K562 (cell line): ENCODE measurements around the gene MCEE. TPM values are rescaled to one million over a fixed set of nuclear protein-coding genes. Genes with fewer than 3 reads are reported as not detected.

Source experiments
- ATAC-seq: fragments of 200-7000 bp; cut with Tn5 transposase; 3 replicates; pipeline ENCODE4 v1.9.1; 2020; ENCODE audit warnings: moderate library complexity
- BruUV-seq: library from RNA; stranded (reverse); fragments of 400-500 nt; replicated peaks from 2 replicates; lab custom pipeline; 2021; lab: Mats Ljungman, UMichigan
- CTCF ChIA-PET: fragments of 300-600 bp; formaldehyde crosslinking; extraction: SDS; loops from one replicate; lab custom pipeline; 2021; ENCODE audit warnings: low intra/inter-chr PET ratio; lab: Yijun Ruan, JAX
- POLR2A ChIA-PET: fragments of 300-600, 350-650 bp; sonication (Branson Sonifier 250); formaldehyde crosslinking; extraction: SDS; loops from one replicate; lab custom pipeline; 2021; ENCODE audit warnings: antibody characterized with exemption, inconsistent platforms; lab: Yijun Ruan, JAX
- DNase-seq, 4 experiments: peaks; one replicate each; pipeline versions ENCODE4 v3.0.0 to v3.0.0-alpha.2; 2011 to 2018; ENCODE audit warnings: low spot score in 3 of 4, mixed read lengths in 3 of 4; ENCODE audit errors: extremely low read depth in 1 of 4
- FAIRE-seq: peaks from 2 replicates; lab custom pipeline; 2011; peaks lifted over from hg19 to GRCh38; lab: Jason Lieb, UNC
- H2AFZ ChIP-seq: 2 replicates; pipeline ENCODE4 v1.6.0; 2011; ENCODE audit warnings: low read depth, low read length, control low read depth, inconsistent platforms
- H3K27ac ChIP-seq: fragments of 200-600 bp; 3 replicates; pipeline ENCODE4 v1.8.0; 2011; ENCODE audit warnings: low read depth, mild to moderate bottlenecking, control low read depth, inconsistent platforms, low read length, moderate library complexity, mixed read lengths; ENCODE audit errors: extremely low read depth
- H3K27me3 ChIP-seq, 2 experiments: fragments of 300-600 bp in 1 of 2; 2 replicates in 1 of 2; 3 replicates in 1 of 2; pipeline versions ENCODE4 v1.6.0 to v1.8.0; 2011; ENCODE audit warnings: inconsistent platforms in 2 of 2, low read length in 2 of 2, mild to moderate bottlenecking in 1 of 2, mixed read lengths in 1 of 2, moderate library complexity in 1 of 2; ENCODE audit not compliant: control insufficient read depth in 2 of 2, insufficient read depth in 2 of 2
- H3K36me3 ChIP-seq: fragments of 300-600 bp; 3 replicates; pipeline ENCODE4 v1.8.0; 2011; ENCODE audit warnings: mild to moderate bottlenecking, low read length, inconsistent platforms; ENCODE audit not compliant: control insufficient read depth, insufficient read depth
- H3K4me1 ChIP-seq, 2 experiments: fragments of 200-600 bp in 1 of 2; replicated peaks in 1 of 2; 2 replicates in 1 of 2; 3 replicates in 1 of 2; pipeline versions ENCODE4 v1.5.1 to v1.8.0; 2011; ENCODE audit warnings: inconsistent platforms in 2 of 2, low read length in 2 of 2, mild to moderate bottlenecking in 1 of 2, mixed read lengths in 1 of 2, moderate library complexity in 1 of 2; ENCODE audit not compliant: control insufficient read depth in 2 of 2, insufficient read depth in 2 of 2
- H3K4me2 ChIP-seq: 2 replicates; pipeline ENCODE4 v1.6.1; 2011; ENCODE audit warnings: low read length, control low read depth, inconsistent platforms, mixed read lengths; ENCODE audit not compliant: insufficient read depth
- H3K4me3 ChIP-seq: fragments of 200-600 bp; sonication (generic), shearing (Covaris generic); 2 replicates; pipeline ENCODE4 v1.5.1; 2016; ENCODE audit warnings: control low read depth, inconsistent platforms
- H3K79me2 ChIP-seq: fragments of 200-600 bp; 3 replicates; pipeline ENCODE4 v1.8.0; 2011; ENCODE audit warnings: low read length, inconsistent platforms; ENCODE audit not compliant: control insufficient read depth, insufficient read depth
- H3K9ac ChIP-seq, 2 experiments: 2 replicates each; pipeline versions ENCODE4 v1.6.0 to v1.6.1; 2011; ENCODE audit warnings: low read depth in 2 of 2, low read length in 2 of 2, control low read depth in 1 of 2, inconsistent platforms in 1 of 2, mild to moderate bottlenecking in 1 of 2, mixed read lengths in 1 of 2; ENCODE audit not compliant: insufficient read depth in 1 of 2
- H3K9me1 ChIP-seq: one replicate; pipeline ENCODE4 v1.6.0; 2011; ENCODE audit warnings: inconsistent platforms, mild to moderate bottlenecking, low read length, moderate library complexity; ENCODE audit not compliant: control insufficient read depth, insufficient read depth
- H3K9me3 ChIP-seq: replicated peaks from 2 replicates; pipeline ENCODE4 v1.5.1; 2011; ENCODE audit warnings: low read depth, low read length, inconsistent platforms; ENCODE audit not compliant: control insufficient read depth, insufficient read depth
- H4K20me1 ChIP-seq: replicated peaks from 2 replicates; pipeline ENCODE4 v1.6.1; 2011; ENCODE audit warnings: low read length, inconsistent platforms, mixed read lengths; ENCODE audit not compliant: control insufficient read depth, insufficient read depth
- CC2D1A ChIP-seq: fragments of 450-650 bp; IDR thresholded peaks from 2 replicates; pipeline ENCODE4 v1.6.1; 2017; ENCODE audit warnings: mild to moderate bottlenecking
- DIDO1 ChIP-seq: fragments of 450-650 bp; IDR thresholded peaks from 2 replicates; pipeline ENCODE4 v1.6.1; 2016; ENCODE audit warnings: low read depth, missing biosample characterization, missing genetic modification characterization
- GATA2 ChIP-seq: sonication (generic); formaldehyde crosslinking; IDR thresholded peaks from 2 replicates; pipeline ENCODE4 v1.4.0; 2020; ENCODE audit warnings: mild to moderate bottlenecking, missing genetic modification reagents
- KAT8 ChIP-seq: fragments of 450-650 bp; IDR thresholded peaks from 2 replicates; pipeline ENCODE4 v1.6.1; 2016; ENCODE audit warnings: low read depth, mild to moderate bottlenecking
- NR1H2 ChIP-seq: sonication (generic); formaldehyde crosslinking; IDR thresholded peaks from 2 replicates; pipeline ENCODE4 v1.4.0; 2020; ENCODE audit warnings: mild to moderate bottlenecking, missing genetic modification reagents
- PREB ChIP-seq: sonication (generic); formaldehyde crosslinking; IDR thresholded peaks from 2 replicates; pipeline ENCODE4 v1.8.1; 2023; ENCODE audit warnings: mild to moderate bottlenecking, missing genetic modification reagents
- REST ChIP-seq, 2 experiments: fragments of 450-650 bp; formaldehyde crosslinking in 1 of 2; IDR thresholded peaks; 2 replicates each; pipeline versions ENCODE4 v1.4.0 to v1.6.1; 2014 to 2020; ENCODE audit warnings: mild to moderate bottlenecking in 2 of 2, borderline replicate concordance in 1 of 2, low read depth in 1 of 2
- TEAD1 ChIP-seq, 2 experiments: fragments of 450-650 bp in 1 of 2; sonication (generic) in 1 of 2; formaldehyde crosslinking; IDR thresholded peaks; 2 replicates each; pipeline versions ENCODE4 v1.4.0 to v1.8.0; 2020 to 2022; ENCODE audit warnings: mild to moderate bottlenecking in 2 of 2, missing genetic modification reagents in 1 of 2
- TSC22D4 ChIP-seq: fragments of 450-650 bp; IDR thresholded peaks from 2 replicates; pipeline ENCODE4 v1.6.1; 2016; ENCODE audit warnings: missing genetic modification characterization, missing biosample characterization, control low read depth
- ZBTB7A ChIP-seq: IDR thresholded peaks from 2 replicates; pipeline ENCODE4 v1.6.1; 2011; ENCODE audit warnings: low read depth, mild to moderate bottlenecking, low read length, moderate library complexity, borderline replicate concordance; ENCODE audit not compliant: control insufficient read depth
- WGBS: fragments of 100-300 bp; shearing (Covaris generic); methylation state at CpG from one replicate; pipeline ENCODE4 v1.1.6; 2016; ENCODE audit warnings: low coverage, mixed read lengths; ENCODE audit not compliant: insufficient coverage; ENCODE audit errors: missing lambda C conversion rate; 5-methylcytosine and 5-hydroxymethylcytosine counted together
- in situ Hi-C: fragments of 300-500 bp; cut with MboI; formaldehyde crosslinking; loops from 4 replicates; pipeline ENCODE4 v1.15.0; 2018; ENCODE audit warnings: inconsistent platforms, mixed read lengths
- intact Hi-C: fragments of 100-400 bp; cut with micrococcal nuclease; formaldehyde crosslinking; loops from 2 replicates; pipeline ENCODE4 v1.14.2; 2022
- polyA plus RNA-seq, 8 experiments: library from polyadenylated mRNA; depleted of rRNA in 4 of 8; stranded (reverse) in 5 of 8; unstranded in 3 of 8; fragments of >200 nt; fragmentation: Nextera tagmentation in 2 of 8; fragmentation: Illumina TruSeq in 1 of 8; extraction: Ambion mirVana in 2 of 8; extraction: Trizol in 1 of 8; gene quantifications; 2 replicates each; pipeline versions ENCODE4 v1.2.1 to v1.2.3, GENCODE V29; 2011 to 2014; ENCODE audit warnings: inconsistent platforms in 1 of 8, missing spikeins in 1 of 8
- total RNA-seq, 7 experiments: library from RNA; depleted of rRNA in 6 of 7; stranded (reverse); fragments of >200 nt in 6 of 7; fragmentation: Illumina TruSeq in 2 of 7; extraction: Trizol in 2 of 7; gene quantifications; 2 replicates each; pipeline versions ENCODE4 v1.2.1 to v1.2.3, GENCODE V29; 2011 to 2021; ENCODE audit warnings: low replicate concordance in 1 of 7

MCEE gene
- total and polyA plus RNA-seq, 9 of the 15 experiments (the other 6 are each of a cell fraction or from before 2014, with no cell fraction given), result 15.6 to 49.1 (median 24.5) TPM

GRCh38 chr2:71157124-71157793, 27.2 kb upstream of the MCEE start:
- BruUV-seq, result no TSS peak
- intact Hi-C loops (loop anchor here (5.0 to 10.0 kb wide), 3 partner anchors 140 to 355 kb away; no protein-coding TSS in a partner anchor), in situ Hi-C loops (loop anchor here (5.0 kb wide), 1 partner anchor 350 kb away; no protein-coding TSS in a partner anchor)
- ChIA-PET CTCF (interaction anchor here (0.5 kb wide), 1 partner anchor 35 kb away, joined by 6 read pairs; no protein-coding TSS in a partner anchor), POLR2A (interaction anchor here (0.8 to 1.2 kb wide), 2 partner anchors 136 to 353 kb away, joined by 3 read pairs; no protein-coding TSS in a partner anchor)
- ATAC-seq, result peak; percentile 93
- H3K9me1 ChIP-seq, result no peaks in the 10 kb centered on the region
- H3K36me3 ChIP-seq, result no peaks in the 10 kb centered on the region
- peak; percentile 63 to 75 (median 73) for DNase-seq
- no peak overlapping the region for H3K4me2 ChIP-seq
- peaks cover 9 to 39% of the 10 kb centered on the region in 2 experiments; a peak in 4 of 5 replicates for H3K27me3 ChIP-seq
- no peak overlapping the region for H2AFZ ChIP-seq
- H3K79me2 ChIP-seq, result no peaks in the 10 kb centered on the region
- H3K27ac ChIP-seq, result no peak overlapping the region
- H4K20me1 ChIP-seq, result no peaks in the 10 kb centered on the region
- no peaks in the 10 kb centered on the region; a peak in 1 of 5 replicates for H3K4me1 ChIP-seq
- no peak overlapping the region for H3K9ac ChIP-seq
- peak; percentile 77 for FAIRE-seq
- WGBS, result 5% methylated on average over 16 of the region's 16 CpGs
- no peaks in the 10 kb centered on the region for H3K9me3 ChIP-seq
- H3K4me3 ChIP-seq, result no peak overlapping the region
- TF ChIP-seq REST (IDR thresholded peaks at IDR 0.05; ENCODE audit: borderline replicate concordance), result peak; percentile 62; the same call in 1 of the 2 replicates
- no peak for TF ChIP-seq REST (CRISPR knock-in tag; IDR thresholded peaks at IDR 0.05; ENCODE audit: low read depth)
- 0 out of 2 replicates have a peak, but pooled peaks have one; percentile 22 for TF ChIP-seq ZBTB7A
- no peak for TF ChIP-seq DIDO1 (tag)
- no peak for TF ChIP-seq GATA2
- TF ChIP-seq KAT8, result no peak
- TF ChIP-seq CC2D1A, result 0 out of 2 replicates have a peak, but pooled peaks have one; percentile 25
- no peak for TF ChIP-seq PREB (CRISPR knock-in tag)
- no peak for TF ChIP-seq TEAD1 (CRISPR knock-in tag; IDR thresholded peaks at IDR 0.05)
- TF ChIP-seq TSC22D4 (tag), result no peak
- TF ChIP-seq NR1H2, result no peak
